ENCODE measurements around the gene MPDZ.

The MPDZ gene, protein sequence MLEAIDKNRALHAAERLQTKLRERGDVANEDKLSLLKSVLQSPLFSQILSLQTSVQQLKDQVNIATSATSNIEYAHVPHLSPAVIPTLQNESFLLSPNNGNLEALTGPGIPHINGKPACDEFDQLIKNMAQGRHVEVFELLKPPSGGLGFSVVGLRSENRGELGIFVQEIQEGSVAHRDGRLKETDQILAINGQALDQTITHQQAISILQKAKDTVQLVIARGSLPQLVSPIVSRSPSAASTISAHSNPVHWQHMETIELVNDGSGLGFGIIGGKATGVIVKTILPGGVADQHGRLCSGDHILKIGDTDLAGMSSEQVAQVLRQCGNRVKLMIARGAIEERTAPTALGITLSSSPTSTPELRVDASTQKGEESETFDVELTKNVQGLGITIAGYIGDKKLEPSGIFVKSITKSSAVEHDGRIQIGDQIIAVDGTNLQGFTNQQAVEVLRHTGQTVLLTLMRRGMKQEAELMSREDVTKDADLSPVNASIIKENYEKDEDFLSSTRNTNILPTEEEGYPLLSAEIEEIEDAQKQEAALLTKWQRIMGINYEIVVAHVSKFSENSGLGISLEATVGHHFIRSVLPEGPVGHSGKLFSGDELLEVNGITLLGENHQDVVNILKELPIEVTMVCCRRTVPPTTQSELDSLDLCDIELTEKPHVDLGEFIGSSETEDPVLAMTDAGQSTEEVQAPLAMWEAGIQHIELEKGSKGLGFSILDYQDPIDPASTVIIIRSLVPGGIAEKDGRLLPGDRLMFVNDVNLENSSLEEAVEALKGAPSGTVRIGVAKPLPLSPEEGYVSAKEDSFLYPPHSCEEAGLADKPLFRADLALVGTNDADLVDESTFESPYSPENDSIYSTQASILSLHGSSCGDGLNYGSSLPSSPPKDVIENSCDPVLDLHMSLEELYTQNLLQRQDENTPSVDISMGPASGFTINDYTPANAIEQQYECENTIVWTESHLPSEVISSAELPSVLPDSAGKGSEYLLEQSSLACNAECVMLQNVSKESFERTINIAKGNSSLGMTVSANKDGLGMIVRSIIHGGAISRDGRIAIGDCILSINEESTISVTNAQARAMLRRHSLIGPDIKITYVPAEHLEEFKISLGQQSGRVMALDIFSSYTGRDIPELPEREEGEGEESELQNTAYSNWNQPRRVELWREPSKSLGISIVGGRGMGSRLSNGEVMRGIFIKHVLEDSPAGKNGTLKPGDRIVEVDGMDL (N-terminal part only)

DNA sequence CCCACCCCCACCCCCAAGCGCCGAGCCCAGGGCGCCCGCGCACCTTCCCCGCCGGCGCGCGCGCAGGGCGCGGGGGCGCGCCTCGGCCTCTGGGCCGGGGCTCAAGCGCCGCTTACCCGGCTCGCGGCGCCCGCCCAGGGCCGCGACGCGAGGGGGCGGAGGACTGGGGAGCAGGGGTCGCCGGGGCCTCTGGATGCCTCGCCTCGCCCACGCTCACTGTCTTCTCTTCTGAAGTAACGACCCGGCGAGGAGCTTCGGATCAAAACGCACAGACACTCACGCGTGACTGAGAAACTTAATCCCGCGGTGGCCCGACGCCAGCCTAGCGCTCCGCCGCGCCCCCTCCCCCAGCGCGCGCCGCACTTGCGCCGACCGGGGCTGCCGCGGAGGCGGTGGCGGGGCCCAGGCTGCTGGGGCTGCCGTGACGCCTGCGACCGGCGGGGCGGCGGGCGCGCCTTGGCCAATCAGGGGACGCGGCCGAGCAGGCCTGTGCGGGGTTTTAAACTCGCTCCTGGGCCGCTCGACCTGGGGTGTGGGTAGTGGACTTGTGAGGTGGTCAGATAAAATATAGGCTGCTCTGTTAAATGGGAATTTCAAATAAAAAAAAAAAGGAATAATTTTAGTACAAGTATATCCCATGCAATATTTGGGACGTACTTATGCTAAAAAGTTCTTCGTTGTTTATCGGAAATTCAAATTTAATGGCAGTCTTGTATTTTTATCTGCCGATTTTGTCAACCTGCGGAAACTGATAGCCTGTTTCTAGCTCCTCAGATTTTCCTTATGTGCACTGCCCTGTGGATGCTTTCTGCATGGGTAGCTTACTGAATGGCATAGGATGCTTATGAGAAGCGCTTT lies at the start of gene MPDZ:
Gene MPDZ (minus strand): TSS at position 409 of the 858 bp plus-strand sequence. CDS start 29,377 bp downstream, outside the sequence.
- no peaks in the 10 kb centered on the region for H3K36me3 ChIP-seq
- no peak within 1 kb of the TSS for H3K4me2 ChIP-seq
- H3K9me3 ChIP-seq (replicated peaks in 1 of 11) = peaks cover 12 to 25% (median 16%) of the 10 kb centered on the region in 11 experiments
- no peaks in the 10 kb centered on the region for H3K27me3 ChIP-seq
- TF ChIP-seq Cebpa-rat (IDR thresholded peaks at IDR 0.05) = no peak
- H3K4me1 ChIP-seq = no peaks in the 10 kb centered on the region
- H3K9ac ChIP-seq = no peak within 1 kb of the TSS
- H3K27ac ChIP-seq = no peak within 1 kb of the TSS
- H4K20me1 ChIP-seq = no peaks in the 10 kb centered on the region
- no peak within 1 kb of the TSS for H3K4me3 ChIP-seq

DNA sequence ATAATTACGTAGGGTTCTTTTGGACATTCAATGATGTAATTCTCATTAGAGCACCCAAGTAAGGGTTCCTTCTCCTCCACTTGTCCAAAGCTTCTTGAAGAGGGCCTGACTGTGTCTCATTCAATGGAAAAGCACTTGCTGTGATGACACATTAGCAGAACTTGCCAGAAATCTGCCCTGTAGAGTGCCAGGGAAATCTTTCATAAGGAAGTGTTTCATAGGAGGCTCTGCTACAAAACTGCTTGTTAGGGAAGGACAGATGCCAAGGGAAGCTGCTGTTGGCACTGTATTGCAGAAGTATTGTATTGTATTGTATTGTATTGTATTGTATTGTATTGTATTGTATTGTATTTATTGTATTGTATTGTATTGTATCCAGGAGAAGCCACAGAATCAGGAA lies 45.5 kb upstream of the MPDZ start:
- H3K4me1 ChIP-seq = no peaks in the 10 kb centered on the region
- H3K9ac ChIP-seq = no peak overlapping the region
- no peaks in the 10 kb centered on the region for H3K27me3 ChIP-seq
- no peak overlapping the region for H3K4me2 ChIP-seq
- no peaks in the 10 kb centered on the region for H3K9me3 ChIP-seq (replicated peaks in 1 of 11)
- no peaks in the 10 kb centered on the region for H3K36me3 ChIP-seq
- H4K20me1 ChIP-seq = no peaks in the 10 kb centered on the region
- TF ChIP-seq Cebpa-rat (IDR thresholded peaks at IDR 0.05) = no peak
- no peak overlapping the region for H3K27ac ChIP-seq
- H3K4me3 ChIP-seq = no peak overlapping the region

DNA sequence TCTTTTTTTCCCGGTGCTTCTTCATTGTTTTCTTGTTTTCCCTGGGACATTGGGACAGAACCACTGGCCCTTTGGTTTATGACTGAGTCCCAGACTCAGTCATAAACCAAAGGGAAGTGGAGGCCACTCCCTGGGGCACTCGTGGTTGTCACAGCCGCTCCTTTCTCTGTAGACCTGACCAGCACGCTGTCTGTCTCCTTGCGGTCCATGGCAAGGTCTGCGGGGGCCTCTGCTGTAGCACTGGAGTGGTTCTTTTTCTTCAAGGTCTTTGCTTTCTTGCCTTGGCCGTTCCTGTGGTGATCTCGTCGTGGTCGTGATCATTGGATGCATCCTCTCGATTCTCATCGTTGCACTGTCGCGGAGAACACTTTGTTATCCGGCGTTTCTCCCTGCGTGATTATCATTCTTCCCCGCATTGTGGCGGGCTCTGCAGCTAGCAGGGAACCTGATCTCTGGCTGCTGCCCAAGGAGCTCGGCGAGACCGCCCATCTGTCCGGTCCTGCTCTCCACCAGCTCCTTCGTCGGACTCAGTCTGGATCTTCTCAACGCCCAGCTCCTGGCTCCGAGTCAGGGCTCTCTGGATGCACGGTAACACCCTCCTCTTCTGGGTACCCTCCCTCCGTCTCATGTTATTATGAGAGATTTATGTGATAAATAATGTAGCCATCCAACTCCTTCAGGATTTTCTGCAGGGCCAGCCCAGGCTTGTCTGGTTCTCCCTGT lies 43.5 kb upstream of the MPDZ start:
- Histone ChIP-seq H3K36me3 (no peaks in the 10 kb centered on the region), H3K27ac (no peak overlapping the region), H3K9ac (no peak overlapping the region), H4K20me1 (no peaks in the 10 kb centered on the region), H3K9me3 (replicated peaks in 1 of 11) (peaks cover 0 to 12% (median 2%) of the 10 kb centered on the region in 11 experiments; a peak in 10 of 22 replicates), H3K4me1 (no peaks in the 10 kb centered on the region), H3K4me3 (no peak overlapping the region), H3K4me2 (no peak overlapping the region), H3K27me3 (no peaks in the 10 kb centered on the region)
- TF ChIP-seq Cebpa-rat (IDR thresholded peaks at IDR 0.05) = no peak

DNA sequence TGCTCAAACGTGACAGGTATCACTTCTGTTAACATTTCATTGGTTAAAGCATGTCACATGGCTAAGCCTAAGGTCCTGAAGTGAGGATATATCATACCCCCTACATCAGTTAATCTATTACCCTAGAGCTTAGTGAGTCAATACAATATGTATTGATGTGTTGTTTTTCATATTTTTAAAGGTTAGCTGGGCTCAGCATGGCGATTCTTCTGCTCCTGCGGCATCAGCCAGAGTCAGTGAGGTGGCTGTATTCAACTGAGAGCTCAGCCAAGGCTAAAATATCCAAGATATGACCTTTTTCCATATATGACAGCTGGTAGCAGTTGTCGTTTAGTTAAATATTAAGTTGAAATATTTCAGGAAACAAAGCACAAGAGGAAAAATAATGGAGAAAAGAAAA lies 38.5 kb upstream of the MPDZ start:
- Histone ChIP-seq H4K20me1 (no peaks in the 10 kb centered on the region), H3K27me3 (no peaks in the 10 kb centered on the region), H3K9me3 (replicated peaks in 1 of 11) (peaks cover 0 to 19% (median 8%) of the 10 kb centered on the region in 11 experiments; a peak in 10 of 22 replicates), H3K9ac (no peak overlapping the region), H3K4me2 (no peak overlapping the region), H3K4me3 (no peak overlapping the region), H3K4me1 (no peaks in the 10 kb centered on the region), H3K27ac (no peak overlapping the region), H3K36me3 (no peaks in the 10 kb centered on the region)
- no peak for TF ChIP-seq Cebpa-rat (IDR thresholded peaks at IDR 0.05)

DNA sequence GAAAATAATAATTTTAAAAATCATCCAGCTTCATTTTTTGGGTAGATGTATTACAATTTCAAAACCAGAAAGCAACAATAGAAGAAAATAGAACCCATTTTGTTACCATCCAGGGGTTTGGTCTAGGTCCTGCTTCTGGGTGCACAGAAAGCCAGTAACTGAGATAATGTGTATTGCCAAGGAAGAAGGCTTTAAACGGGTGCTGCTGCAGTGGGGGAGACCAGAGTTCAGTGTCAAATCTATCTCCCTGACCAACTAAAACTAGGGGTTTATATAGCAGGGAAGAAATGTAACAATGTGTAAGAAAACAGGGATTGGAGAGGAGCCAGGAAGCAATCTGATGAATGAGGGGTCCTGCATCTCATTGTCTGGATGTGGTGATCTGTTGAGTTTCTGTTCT lies 17.5 kb upstream of the MPDZ start:
- H3K27ac ChIP-seq = no peak overlapping the region
- no peaks in the 10 kb centered on the region for H3K27me3 ChIP-seq
- no peak overlapping the region for H3K4me2 ChIP-seq
- no peak for TF ChIP-seq Cebpa-rat (IDR thresholded peaks at IDR 0.05)
- H3K9me3 ChIP-seq (replicated peaks in 1 of 11) = peaks cover 0 to 9% (median 3%) of the 10 kb centered on the region in 11 experiments; a peak in 7 of 22 replicates
- H3K4me3 ChIP-seq = no peak overlapping the region
- no peaks in the 10 kb centered on the region for H4K20me1 ChIP-seq
- H3K9ac ChIP-seq = no peak overlapping the region
- H3K36me3 ChIP-seq = no peaks in the 10 kb centered on the region
- no peaks in the 10 kb centered on the region for H3K4me1 ChIP-seq

DNA sequence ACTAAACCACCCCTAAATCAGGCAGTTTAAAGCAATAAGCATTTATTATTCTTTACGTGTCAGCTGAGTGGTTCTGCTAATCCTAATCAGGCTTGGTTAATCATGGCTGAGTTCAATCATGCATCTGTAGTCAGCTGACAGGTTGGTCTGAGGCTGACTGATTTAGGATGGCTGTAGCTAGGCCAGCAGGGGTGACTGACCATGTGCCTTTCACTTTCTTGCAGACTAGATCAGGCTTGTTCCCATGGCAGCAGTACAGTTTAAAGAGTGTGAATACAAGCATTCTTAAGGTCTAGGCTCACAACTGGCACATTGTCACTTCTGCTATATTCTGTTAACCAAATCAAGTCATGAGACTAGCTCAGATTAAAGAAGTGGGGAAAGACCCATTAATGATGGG lies 16.1 kb upstream of the MPDZ start:
- TF ChIP-seq Cebpa-rat (IDR thresholded peaks at IDR 0.05) = no peak
- Histone ChIP-seq H3K36me3 (no peaks in the 10 kb centered on the region), H3K27me3 (no peaks in the 10 kb centered on the region), H3K4me1 (no peaks in the 10 kb centered on the region), H3K27ac (no peak overlapping the region), H3K9ac (no peak overlapping the region), H3K9me3 (replicated peaks in 1 of 11) (peaks cover 0 to 9% (median 3%) of the 10 kb centered on the region in 11 experiments; a peak in 7 of 22 replicates), H4K20me1 (no peaks in the 10 kb centered on the region), H3K4me2 (no peak overlapping the region), H3K4me3 (no peak overlapping the region)

DNA sequence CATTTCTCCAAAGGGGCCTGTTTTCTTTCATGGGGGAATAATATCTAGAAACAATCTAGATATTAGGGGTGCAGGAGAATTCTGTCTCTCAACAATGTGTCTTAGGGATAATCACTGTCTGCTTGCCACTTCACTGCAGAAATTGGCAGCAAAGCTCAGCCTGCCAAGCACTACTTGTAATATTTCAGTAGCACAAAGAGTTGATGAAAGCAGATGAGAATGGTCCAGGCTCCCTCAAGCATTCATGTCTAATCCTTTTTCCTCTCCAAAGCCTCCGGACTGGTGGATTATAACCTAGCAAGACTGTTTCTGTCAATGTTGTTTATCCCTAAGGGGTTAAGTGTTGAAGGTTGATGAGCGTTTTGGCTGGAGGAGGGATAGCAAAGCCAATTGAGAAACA lies 13.3 kb upstream of the MPDZ start:
- TF ChIP-seq Cebpa-rat (IDR thresholded peaks at IDR 0.05) = no peak
- H3K4me3 ChIP-seq = no peak overlapping the region

DNA sequence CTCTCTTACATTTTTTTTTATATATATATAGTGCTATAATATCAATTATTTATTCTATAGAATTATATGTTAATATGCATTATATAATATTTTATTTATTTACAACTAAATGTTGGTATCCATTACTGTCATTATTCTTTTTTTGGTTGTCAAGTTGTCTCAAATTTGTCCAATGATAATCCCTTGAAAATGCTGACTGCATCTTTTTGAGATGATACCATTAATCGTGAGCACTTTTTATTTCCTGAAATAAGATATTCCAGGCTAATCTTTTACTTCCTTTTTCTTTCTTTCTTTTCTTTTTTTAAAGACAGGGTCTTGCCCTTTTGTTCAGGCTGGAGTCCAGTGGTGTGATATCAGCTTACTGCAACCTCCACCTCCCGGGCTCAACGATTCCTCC lies 12.7 kb upstream of the MPDZ start:
- Histone ChIP-seq H4K20me1 (no peaks in the 10 kb centered on the region), H3K27ac (no peak overlapping the region), H3K9me3 (replicated peaks in 1 of 11) (peaks cover 0 to 8% (median 3%) of the 10 kb centered on the region in 11 experiments; a peak in 7 of 22 replicates), H3K4me2 (no peak overlapping the region), H3K36me3 (no peaks in the 10 kb centered on the region), H3K9ac (no peak overlapping the region), H3K4me3 (no peak overlapping the region), H3K4me1 (no peaks in the 10 kb centered on the region), H3K27me3 (no peaks in the 10 kb centered on the region)
- no peak for TF ChIP-seq Cebpa-rat (IDR thresholded peaks at IDR 0.05)

More for the DNA sequence above, 13.3 kb upstream of the MPDZ start:
- Histone ChIP-seq H3K27ac (no peak overlapping the region), H3K4me2 (no peak overlapping the region), H4K20me1 (no peaks in the 10 kb centered on the region), H3K36me3 (no peaks in the 10 kb centered on the region), H3K9ac (no peak overlapping the region), H3K9me3 (replicated peaks in 1 of 11) (peaks cover 0 to 9% (median 3%) of the 10 kb centered on the region in 11 experiments; a peak in 7 of 22 replicates), H3K27me3 (no peaks in the 10 kb centered on the region), H3K4me1 (no peaks in the 10 kb centered on the region)
